Smooth muscle cell of the brain vasculature (primary cell): ENCODE measurements around the gene LPXN.

Experiments used
- DNase-seq: peaks from one replicate; pipeline ENCODE4 v3.0.0-alpha.2; 2012; ENCODE audit warnings: low read depth, low spot score

The LPXN gene

GRCh38 chr11:58575377-58576020 is at the start of gene LPXN:
LPXN (minus strand) TSS chr11:58575856; CDS start chr11:58575772, 84 bp downstream.
- no peak for DNase-seq

- DNase-seq, result no peak
These were observed 49.4 kb upstream of the LPXN start for GRCh38 chr11:58625086-58625485.

GRCh38 chr11:58622344-58622743 is 46.7 kb upstream of the LPXN start, which contains the start of gene CNTF:
CNTF (plus strand) TSS chr11:58622665; CDS start chr11:58622753, 88 bp downstream.
- no peak for DNase-seq

GRCh38 chr11:58621586-58622262 is 46.1 kb upstream of the LPXN start:
- no peak for DNase-seq

GRCh38 chr11:58617976-58618557 is 42.4 kb upstream of the LPXN start:
- no peak for DNase-seq

GRCh38 chr11:58616594-58616993 is 40.9 kb upstream of the LPXN start:
- DNase-seq, result peak; percentile 26

GRCh38 chr11:58615559-58615958 is 39.9 kb upstream of the LPXN start:
- no peak for DNase-seq

- no peak for DNase-seq
These were observed 37.6 kb upstream of the LPXN start for GRCh38 chr11:58613228-58613627.

GRCh38 chr11:58609723-58610122 is 34.1 kb upstream of the LPXN start:
- DNase-seq, result no peak

GRCh38 chr11:58608331-58608730 is 32.7 kb upstream of the LPXN start:
- no peak for DNase-seq

GRCh38 chr11:58606930-58607714 is 31.5 kb upstream of the LPXN start:
- no peak for DNase-seq

- no peak for DNase-seq
These were observed 24.9 kb upstream of the LPXN start for GRCh38 chr11:58600510-58600909.

- no peak for DNase-seq
These were observed 22.0 kb upstream of the LPXN start for GRCh38 chr11:58597486-58598144.

- no peak for DNase-seq
These were observed 21.0 kb upstream of the LPXN start for GRCh38 chr11:58596621-58597020.

GRCh38 chr11:58594826-58595225 is 19.2 kb upstream of the LPXN start:
- DNase-seq, result no peak

- DNase-seq, result no peak
These were observed 17.3 kb upstream of the LPXN start for GRCh38 chr11:58592760-58593472.

GRCh38 chr11:58591659-58592058 is 16.0 kb upstream of the LPXN start:
- no peak for DNase-seq

- DNase-seq, result no peak
These were observed 11.3 kb upstream of the LPXN start for GRCh38 chr11:58586998-58587397.

- DNase-seq, result no peak
These were observed 6.8 kb upstream of the LPXN start for GRCh38 chr11:58582437-58582836.

- DNase-seq, result no peak
These were observed 4.7 kb upstream of the LPXN start for GRCh38 chr11:58580311-58580710.
